Body of pancreas (tissue), 4 donors: Measurements from ENCODE around the gene ZNF33A.

ENCODE experiments used
- CTCF ChIP-seq, 7 experiments: fragments of 450-650 bp in 4 of 7; fragments of 200-600 bp in 3 of 7; sonication (generic) in 3 of 7; IDR thresholded peaks; one replicate each; pipeline ENCODE4 v1.5.1; 2016 to 2019; ENCODE audit warnings: antibody characterized with exemption in 7 of 7
- POLR2A ChIP-seq, 3 donors: fragments of 450-650 bp; IDR thresholded peaks; one replicate each; pipeline ENCODE4 v1.6.1; 2016; ENCODE audit warnings: antibody characterized with exemption in 3 of 3, mild to moderate bottlenecking in 2 of 3

GRCh38 chr10:38038932-38039245 is 28.4 kb downstream of the ZNF33A start:
- no peak for TF ChIP-seq CTCF (IDR thresholded peaks at IDR 0.05)
- no peak for TF ChIP-seq POLR2A (IDR thresholded peaks at IDR 0.05)
